Body of pancreas (tissue), 4 donors: ENCODE data around the gene C8G. TPM values are rescaled to one million over a fixed set of nuclear protein-coding genes. Genes with fewer than 3 reads are reported as not detected.

Source experiments
- ATAC-seq: fragments of 150-250 bp; one replicate; pipeline ENCODE4 v1.9.1; 2016
- DNase-seq, 4 donors: peaks; one replicate each; pipeline ENCODE4 v3.0.0-alpha.2; 2019
- H3K27ac ChIP-seq, 4 donors: fragments of 200-600 bp; sonication (generic); 1 replicate in 3 of 4; 2 replicates in 1 of 4; pipeline versions ENCODE4 v1.5.1 to v1.6.1; 2016 to 2019; ENCODE audit warnings: mild to moderate bottlenecking in 1 of 4, mixed read lengths in 1 of 4, moderate library complexity in 1 of 4
- H3K27me3 ChIP-seq, 2 donors: fragments of 200-600 bp; sonication (generic); one replicate each; pipeline ENCODE4 v1.6.0; 2016; ENCODE audit warnings: mild to moderate bottlenecking in 1 of 2
- H3K36me3 ChIP-seq, 2 donors: fragments of 200-600 bp; sonication (generic); replicated peaks in 1 of 2; 2 replicates each; pipeline ENCODE4 v1.5.1; 2016; ENCODE audit warnings: low read depth in 2 of 2; ENCODE audit not compliant: insufficient read depth in 1 of 2
- H3K4me1 ChIP-seq: fragments of 200-600 bp; sonication (generic); one replicate; pipeline ENCODE4 v1.6.0; 2016
- H3K4me3 ChIP-seq, 2 donors: fragments of 200-600 bp; sonication (generic); 1 replicate in 1 of 2; 2 replicates in 1 of 2; pipeline ENCODE4 v1.5.1; 2016 to 2019
- H3K9me3 ChIP-seq, 3 donors: fragments of 200-600 bp; sonication (generic); 1 replicate in 2 of 3; 2 replicates in 1 of 3; pipeline ENCODE4 v1.5.1; 2016
- CTCF ChIP-seq, 7 experiments: fragments of 450-650 bp in 4 of 7; fragments of 200-600 bp in 3 of 7; sonication (generic) in 3 of 7; IDR thresholded peaks; one replicate each; pipeline ENCODE4 v1.5.1; 2016 to 2019; ENCODE audit warnings: antibody characterized with exemption in 7 of 7
- POLR2A ChIP-seq, 3 donors: fragments of 450-650 bp; IDR thresholded peaks; one replicate each; pipeline ENCODE4 v1.6.1; 2016; ENCODE audit warnings: antibody characterized with exemption in 3 of 3, mild to moderate bottlenecking in 2 of 3
- WGBS, 2 donors: methylation state at CpG; one replicate each; pipeline ENCODE4 v1.1.5; 2017; 5-methylcytosine and 5-hydroxymethylcytosine counted together
- intact Hi-C: fragments of 100-400 bp; cut with DNase I; formaldehyde crosslinking; loops from one replicate; pipeline ENCODE4 v1.15.1; 2023
- total RNA-seq, 2 donors: library from RNA; depleted of rRNA; stranded (reverse); fragments of >200 nt; gene quantifications; one replicate each; pipeline ENCODE4 v1.1.0, GENCODE V29; 2016

Gene C8G
- total RNA-seq, 2 donors from 2014 or later = not detected

GRCh38 chr9:136939431-136939995 lies 5.5 kb upstream of the C8G start:
- WGBS, 2 donors = 90 to 94% methylated on average over 18 to 28 of the region's 28 CpGs
- Histone ChIP-seq H3K4me3 (no peak overlapping the region), H3K36me3 (peaks cover 20 to 26% of the 10 kb centered on the region in 2 donors), H3K4me1 (peaks cover 16% of the 10 kb centered on the region), H3K9me3 (no peaks in the 10 kb centered on the region), H3K27me3 (no peaks in the 10 kb centered on the region), H3K27ac (no peak overlapping the region)
- no peak for TF ChIP-seq CTCF (IDR thresholded peaks at IDR 0.05)
- TF ChIP-seq POLR2A (IDR thresholded peaks at IDR 0.05) = no peak
- ATAC-seq (no peak), DNase-seq (no peak)
- intact Hi-C loops = no loop called here

- Histone ChIP-seq H3K27me3 (no peaks in the 10 kb centered on the region), H3K4me1 (peaks cover 21% of the 10 kb centered on the region), H3K36me3 (peaks cover 20 to 26% of the 10 kb centered on the region in 2 donors), H3K9me3 (no peaks in the 10 kb centered on the region), H3K4me3 (no peak overlapping the region), H3K27ac (no peak overlapping the region)
- ATAC-seq (no peak), DNase-seq (peak in 2 of 4 donors; percentile 62 to 69)
- 46% methylated on average over 16 of the region's 16 CpGs; no CpG with 5 or more reads in 1 of the 2 donors for WGBS, 2 donors
- TF ChIP-seq POLR2A (IDR thresholded peaks at IDR 0.05) = no peak
- no peak for TF ChIP-seq CTCF (IDR thresholded peaks at IDR 0.05)
- intact Hi-C loops = loop anchor here (10.0 kb wide), 1 partner anchor 85 kb away; the partner anchor contains the start of gene MAMDC4
Observed at GRCh38 chr9:136939996-136940525, 5.0 kb upstream of the C8G start.

- 92 to 98% methylated on average over 21 to 42 of the region's 42 CpGs for WGBS, 2 donors
- DNase-seq (no peak), ATAC-seq (no peak)
- no peak for TF ChIP-seq CTCF (IDR thresholded peaks at IDR 0.05)
- TF ChIP-seq POLR2A (IDR thresholded peaks at IDR 0.05) = no peak
- H3K4me1 ChIP-seq = peaks cover 22% of the 10 kb centered on the region
- no peak overlapping the region for H3K27ac ChIP-seq
- H3K36me3 ChIP-seq = peaks cover 20 to 26% of the 10 kb centered on the region in 2 donors
- no peak overlapping the region for H3K4me3 ChIP-seq
- H3K9me3 ChIP-seq = no peaks in the 10 kb centered on the region
- no peaks in the 10 kb centered on the region for H3K27me3 ChIP-seq
- intact Hi-C loops = loop anchor here (10.0 kb wide), 1 partner anchor 86 kb away; the partner anchor contains the start of gene MAMDC4
Observed at GRCh38 chr9:136940526-136941230, 4.4 kb upstream of the C8G start.

GRCh38 chr9:136941231-136942111 lies 3.6 kb upstream of the C8G start:
- no peak for DNase-seq
- peaks cover 22% of the 10 kb centered on the region for H3K4me1 ChIP-seq
- ATAC-seq = no peak
- intact Hi-C loops = loop anchor here (10.0 kb wide), 1 partner anchor 87 kb away; the partner anchor contains the start of gene MAMDC4
- no peaks in the 10 kb centered on the region for H3K9me3 ChIP-seq
- no peaks in the 10 kb centered on the region for H3K27me3 ChIP-seq
- no peak overlapping the region for H3K4me3 ChIP-seq
- H3K27ac ChIP-seq = no peak overlapping the region
- TF ChIP-seq POLR2A (IDR thresholded peaks at IDR 0.05) = no peak
- 91 to 92% methylated on average over 23 to 51 of the region's 55 CpGs for WGBS, 2 donors
- peaks cover 20 to 26% of the 10 kb centered on the region in 2 donors for H3K36me3 ChIP-seq
